Panc1 (cell line): ENCODE results near the gene C15orf62.

Experiments used
- POLR2AphosphoS5 ChIP-seq: IDR thresholded peaks from 2 replicates; pipeline ENCODE4 v1.6.1; 2012; ENCODE audit warnings: mild to moderate bottlenecking, low read depth, low read length, moderate library complexity
- SIN3A ChIP-seq: IDR thresholded peaks from 2 replicates; pipeline ENCODE4 v1.6.1; 2012; ENCODE audit warnings: low read depth, mild to moderate bottlenecking, low read length, moderate library complexity, borderline replicate concordance; ENCODE audit not compliant: insufficient read depth
- TCF7L2 ChIP-seq: IDR thresholded peaks from 2 replicates; pipeline ENCODE4 v1.6.1; 2011; ENCODE audit warnings: mild to moderate bottlenecking, low read depth, low read length, inconsistent platforms
- TF ChIP-seq, protein P1 (sequence below): fragments of 450-650 bp; IDR thresholded peaks from 2 replicates; pipeline ENCODE4 v1.5.1; 2017; ENCODE audit warnings: mild to moderate bottlenecking
- TF ChIP-seq, protein P2 (sequence below), 2 experiments: IDR thresholded peaks; 2 replicates each; pipeline ENCODE4 v1.6.1; 2011 to 2012; ENCODE audit warnings: low read depth in 2 of 2, control low read depth in 1 of 2, low read length in 1 of 2, mild to moderate bottlenecking in 1 of 2, moderate library complexity in 1 of 2; ENCODE audit not compliant: insufficient read depth in 1 of 2

DNA sequence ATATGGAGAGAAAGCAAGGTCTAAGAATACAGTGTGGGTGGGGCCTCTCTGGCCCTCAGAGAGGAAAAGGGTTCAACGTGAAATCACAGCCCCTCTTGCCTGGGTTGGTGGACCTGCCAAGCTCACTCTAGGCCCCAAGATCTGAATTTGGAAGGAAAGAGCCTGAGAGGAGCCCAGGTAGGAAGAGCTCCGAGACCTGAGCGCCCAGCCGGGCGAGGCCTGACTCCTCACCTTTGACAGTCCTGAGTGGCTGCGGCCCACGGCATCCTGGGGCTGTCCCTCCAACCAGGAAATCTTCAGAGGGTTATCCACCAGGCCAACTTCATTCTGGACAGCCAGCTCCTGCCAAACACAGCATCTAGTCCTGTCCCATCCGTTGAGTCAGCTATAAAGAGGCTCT lies 3.7 kb downstream of the C15orf62 start:
- no peak for TF ChIP-seq POLR2AphosphoS5
- TF ChIP-seq TCF7L2: no peak
- TF ChIP-seq, protein P1, sequence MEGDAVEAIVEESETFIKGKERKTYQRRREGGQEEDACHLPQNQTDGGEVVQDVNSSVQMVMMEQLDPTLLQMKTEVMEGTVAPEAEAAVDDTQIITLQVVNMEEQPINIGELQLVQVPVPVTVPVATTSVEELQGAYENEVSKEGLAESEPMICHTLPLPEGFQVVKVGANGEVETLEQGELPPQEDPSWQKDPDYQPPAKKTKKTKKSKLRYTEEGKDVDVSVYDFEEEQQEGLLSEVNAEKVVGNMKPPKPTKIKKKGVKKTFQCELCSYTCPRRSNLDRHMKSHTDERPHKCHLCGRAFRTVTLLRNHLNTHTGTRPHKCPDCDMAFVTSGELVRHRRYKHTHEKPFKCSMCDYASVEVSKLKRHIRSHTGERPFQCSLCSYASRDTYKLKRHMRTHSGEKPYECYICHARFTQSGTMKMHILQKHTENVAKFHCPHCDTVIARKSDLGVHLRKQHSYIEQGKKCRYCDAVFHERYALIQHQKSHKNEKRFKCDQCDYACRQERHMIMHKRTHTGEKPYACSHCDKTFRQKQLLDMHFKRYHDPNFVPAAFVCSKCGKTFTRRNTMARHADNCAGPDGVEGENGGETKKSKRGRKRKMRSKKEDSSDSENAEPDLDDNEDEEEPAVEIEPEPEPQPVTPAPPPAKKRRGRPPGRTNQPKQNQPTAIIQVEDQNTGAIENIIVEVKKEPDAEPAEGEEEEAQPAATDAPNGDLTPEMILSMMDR: no peak
- TF ChIP-seq, protein P2, sequence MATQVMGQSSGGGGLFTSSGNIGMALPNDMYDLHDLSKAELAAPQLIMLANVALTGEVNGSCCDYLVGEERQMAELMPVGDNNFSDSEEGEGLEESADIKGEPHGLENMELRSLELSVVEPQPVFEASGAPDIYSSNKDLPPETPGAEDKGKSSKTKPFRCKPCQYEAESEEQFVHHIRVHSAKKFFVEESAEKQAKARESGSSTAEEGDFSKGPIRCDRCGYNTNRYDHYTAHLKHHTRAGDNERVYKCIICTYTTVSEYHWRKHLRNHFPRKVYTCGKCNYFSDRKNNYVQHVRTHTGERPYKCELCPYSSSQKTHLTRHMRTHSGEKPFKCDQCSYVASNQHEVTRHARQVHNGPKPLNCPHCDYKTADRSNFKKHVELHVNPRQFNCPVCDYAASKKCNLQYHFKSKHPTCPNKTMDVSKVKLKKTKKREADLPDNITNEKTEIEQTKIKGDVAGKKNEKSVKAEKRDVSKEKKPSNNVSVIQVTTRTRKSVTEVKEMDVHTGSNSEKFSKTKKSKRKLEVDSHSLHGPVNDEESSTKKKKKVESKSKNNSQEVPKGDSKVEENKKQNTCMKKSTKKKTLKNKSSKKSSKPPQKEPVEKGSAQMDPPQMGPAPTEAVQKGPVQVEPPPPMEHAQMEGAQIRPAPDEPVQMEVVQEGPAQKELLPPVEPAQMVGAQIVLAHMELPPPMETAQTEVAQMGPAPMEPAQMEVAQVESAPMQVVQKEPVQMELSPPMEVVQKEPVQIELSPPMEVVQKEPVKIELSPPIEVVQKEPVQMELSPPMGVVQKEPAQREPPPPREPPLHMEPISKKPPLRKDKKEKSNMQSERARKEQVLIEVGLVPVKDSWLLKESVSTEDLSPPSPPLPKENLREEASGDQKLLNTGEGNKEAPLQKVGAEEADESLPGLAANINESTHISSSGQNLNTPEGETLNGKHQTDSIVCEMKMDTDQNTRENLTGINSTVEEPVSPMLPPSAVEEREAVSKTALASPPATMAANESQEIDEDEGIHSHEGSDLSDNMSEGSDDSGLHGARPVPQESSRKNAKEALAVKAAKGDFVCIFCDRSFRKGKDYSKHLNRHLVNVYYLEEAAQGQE (IDR thresholded peaks at IDR 0.05; ENCODE audit: insufficient read depth in 1 of 2, low read depth in 2 of 2, low read length in 1 of 2): no peak
- TF ChIP-seq SIN3A: no peak
